GM10248 (cell line): Measurements from ENCODE around the gene NDUFB10.

Source experiments
- CTCF ChIA-PET: fragments of 300-600 bp; sonication (Branson Sonifier 250); formaldehyde crosslinking; extraction: SDS; loops from one replicate; lab custom pipeline; 2021; ENCODE audit warnings: antibody characterized with exemption; lab: Yijun Ruan, JAX
- POLR2A ChIA-PET: fragments of 350-650 bp; sonication (Branson Sonifier 250); formaldehyde crosslinking; extraction: SDS; loops from one replicate; lab custom pipeline; 2020; ENCODE audit warnings: antibody characterized with exemption; lab: Yijun Ruan, JAX
- DNase-seq: peaks from one replicate; pipeline ENCODE4 v3.0.0; 2012; ENCODE audit errors: extremely low spot score
- CTCF ChIP-seq: IDR thresholded peaks from 2 replicates; pipeline ENCODE4 v1.5.1; 2012; ENCODE audit warnings: mild to moderate bottlenecking, low read depth; ENCODE audit errors: extremely low read depth, missing control alignments, control extremely low read depth

Gene NDUFB10

GRCh38 chr16:1980030-1980769 is 20.9 kb downstream of the NDUFB10 start:
- ChIA-PET POLR2A (interaction anchor here (0.5 to 3.2 kb wide), 3 partner anchors 11 to 672 kb away, joined by 3 to 21 read pairs (median 3); partner anchors contain the start of gene RPS2), CTCF (no interaction called here)
- no peak for DNase-seq
- TF ChIP-seq CTCF: no peak

- ChIA-PET POLR2A (interaction anchor here (0.5 to 3.2 kb wide), 3 partner anchors 10 to 672 kb away, joined by 3 to 21 read pairs (median 3); partner anchors contain the start of gene RPS2), CTCF (interaction anchor here (1.1 to 3.0 kb wide), 3 partner anchors 15 to 160 kb away, joined by 3 to 10 read pairs (median 5); no protein-coding TSS in a partner anchor)
- no peak for DNase-seq
- no peak for TF ChIP-seq CTCF
Observed at GRCh38 chr16:1980770-1981087, 21.4 kb downstream of the NDUFB10 start.

DNA sequence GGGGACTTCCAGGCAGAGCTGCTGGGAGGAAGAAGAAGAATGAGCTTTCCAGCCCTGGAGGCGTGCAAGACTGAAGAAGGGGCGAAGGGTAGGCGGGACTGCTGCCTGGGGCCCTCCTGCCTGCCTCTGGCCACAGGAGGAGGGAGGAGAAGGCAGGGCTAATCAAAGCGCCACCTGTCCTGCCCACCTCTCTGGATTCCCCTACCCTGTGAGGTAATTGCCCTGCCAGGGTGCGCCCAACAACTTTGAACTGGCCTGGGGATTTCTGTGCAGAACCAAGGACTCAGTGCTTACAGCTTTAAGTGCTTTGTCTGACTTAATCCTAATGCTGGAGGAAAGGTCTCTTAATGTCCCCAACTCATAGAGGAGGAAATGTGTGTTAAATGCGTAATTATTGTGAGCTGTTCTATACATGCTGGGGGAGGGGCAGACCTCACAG is 22.1 kb downstream of the NDUFB10 start, which contains the start of gene NOXO1:
NOXO1 (minus strand) TSS at position 72 of the 439 bp plus-strand sequence. CDS start 290 bp downstream, outside the sequence.
- POLR2A ChIA-PET: interaction anchor here (1.5 to 3.2 kb wide), 2 partner anchors 10 to 16 kb away, joined by 3 to 21 read pairs; partner anchors contain the start of genes RPS2 and TBL3

GRCh38 chr16:1982013-1982433 is 22.7 kb downstream of the NDUFB10 start:
- POLR2A ChIA-PET: interaction anchor here (0.8 to 3.2 kb wide), 4 partner anchors 10 to 173 kb away, joined by 3 to 21 read pairs (median 4); partner anchors contain the start of genes RPS2, TBL3 and TRAF7
- no peak for TF ChIP-seq CTCF
- no peak for DNase-seq
- CTCF ChIA-PET: interaction anchor here (1.0 to 3.0 kb wide), 3 partner anchors 14 to 22 kb away, joined by 3 to 10 read pairs (median 5); no protein-coding TSS in a partner anchor

More for the DNA sequence above, 22.1 kb downstream of the NDUFB10 start, which contains the start of gene NOXO1:
- DNase-seq: no peak
- no peak for TF ChIP-seq CTCF
- CTCF ChIA-PET: interaction anchor here (1.1 to 3.0 kb wide), 3 partner anchors 15 to 159 kb away, joined by 3 to 10 read pairs (median 5); no protein-coding TSS in a partner anchor

DNA sequence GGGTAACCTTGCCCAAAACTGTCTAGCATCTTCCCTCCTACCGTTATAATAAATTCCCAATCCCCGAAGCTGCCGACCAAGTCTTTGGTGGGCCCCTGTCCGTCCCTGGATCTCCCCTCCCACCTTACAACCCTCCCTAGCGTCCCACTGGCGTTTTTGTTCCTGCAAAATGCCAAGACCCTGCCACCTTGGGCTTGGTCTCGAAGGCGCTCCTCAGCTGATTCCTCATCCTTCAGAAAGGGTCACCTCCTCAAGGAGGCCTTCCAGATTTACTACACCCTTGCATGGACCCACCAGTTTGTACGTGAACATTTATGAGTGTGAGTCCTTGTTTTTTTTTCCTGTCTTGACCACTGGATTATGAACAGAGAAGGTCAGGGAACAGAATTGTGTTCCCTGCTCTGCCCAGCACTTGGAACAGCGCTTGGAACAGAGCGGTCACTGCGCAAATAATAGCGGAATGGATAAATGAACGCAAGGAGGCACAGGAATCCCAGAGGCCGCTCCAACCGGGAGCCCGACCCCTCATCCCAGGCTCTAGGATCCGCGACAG is 23.7 kb downstream of the NDUFB10 start:
- ChIA-PET CTCF (interaction anchor here (1.0 to 3.0 kb wide), 4 partner anchors 10 to 168 kb away, joined by 3 to 10 read pairs (median 3); no protein-coding TSS in a partner anchor), POLR2A (interaction anchor here (0.8 to 3.2 kb wide), 4 partner anchors 11 to 172 kb away, joined by 3 to 21 read pairs (median 4); partner anchors contain the start of genes RPS2, TBL3 and TRAF7)
- no peak for TF ChIP-seq CTCF
- no peak for DNase-seq
